Measurements from ENCODE around the gene SNED1.

Gene SNED1

GRCh38 chr2:240988146-240988545 lies 10.3 kb upstream of the SNED1 start:
- Histone ChIP-seq H3K4me3 (no peak overlapping the region), H3K36me3 (ENCODE audit: insufficient read depth, low read length) (no peaks in the 10 kb centered on the region), H3K27ac (peak overlapping the region; percentile 87), H3K9ac (ENCODE audit: insufficient read length) (no peak overlapping the region), H3K9me3 (ENCODE audit: low read depth, low read length) (no peaks in the 10 kb centered on the region)
- DNase-seq (ENCODE audit: low read depth, low spot score) = no peak
- TF ChIP-seq POLR2AphosphoS5 (IDR thresholded peaks at IDR 0.05; ENCODE audit: borderline replicate concordance, low read depth, low read length) = no peak
- TF ChIP-seq FOXP2 (optimal IDR thresholded peaks at IDR 0.05; ENCODE audit: control extremely low read depth, extremely low read length, insufficient read depth) = no peak
- TF ChIP-seq EZH2 (IDR thresholded peaks at IDR 0.05) = no peak

GRCh38 chr2:240988571-240989271 lies 9.7 kb upstream of the SNED1 start:
- H3K4me3 ChIP-seq = no peak overlapping the region
- no peaks in the 10 kb centered on the region for H3K36me3 ChIP-seq (ENCODE audit: insufficient read depth, low read length)
- no peaks in the 10 kb centered on the region for H3K9me3 ChIP-seq (ENCODE audit: low read depth, low read length)
- DNase-seq (ENCODE audit: low read depth, low spot score) = no peak
- no peak overlapping the region for H3K27ac ChIP-seq
- TF ChIP-seq EZH2 (IDR thresholded peaks at IDR 0.05) = no peak
- no peak for TF ChIP-seq FOXP2 (optimal IDR thresholded peaks at IDR 0.05; ENCODE audit: control extremely low read depth, extremely low read length, insufficient read depth)
- no peak for TF ChIP-seq POLR2AphosphoS5 (IDR thresholded peaks at IDR 0.05; ENCODE audit: borderline replicate concordance, low read depth, low read length)
- no peak overlapping the region for H3K9ac ChIP-seq (ENCODE audit: insufficient read length)

GRCh38 chr2:240989451-240990265 lies 8.8 kb upstream of the SNED1 start:
- Histone ChIP-seq H3K36me3 (ENCODE audit: insufficient read depth, low read length) (no peaks in the 10 kb centered on the region), H3K9ac (ENCODE audit: insufficient read length) (no peak overlapping the region), H3K4me3 (no peak overlapping the region), H3K27ac (no peak overlapping the region), H3K9me3 (ENCODE audit: low read depth, low read length) (no peaks in the 10 kb centered on the region)
- DNase-seq (ENCODE audit: low read depth, low spot score) = no peak
- no peak for TF ChIP-seq POLR2AphosphoS5 (IDR thresholded peaks at IDR 0.05; ENCODE audit: borderline replicate concordance, low read depth, low read length)
- no peak for TF ChIP-seq EZH2 (IDR thresholded peaks at IDR 0.05)
- TF ChIP-seq FOXP2 (optimal IDR thresholded peaks at IDR 0.05; ENCODE audit: control extremely low read depth, extremely low read length, insufficient read depth) = no peak

GRCh38 chr2:240990266-240990529 lies 8.2 kb upstream of the SNED1 start:
- Histone ChIP-seq H3K4me3 (no peak overlapping the region), H3K9me3 (ENCODE audit: low read depth, low read length) (no peaks in the 10 kb centered on the region), H3K9ac (ENCODE audit: insufficient read length) (no peak overlapping the region), H3K36me3 (ENCODE audit: insufficient read depth, low read length) (no peaks in the 10 kb centered on the region), H3K27ac (no peak overlapping the region)
- DNase-seq (ENCODE audit: low read depth, low spot score) = no peak
- TF ChIP-seq EZH2 (IDR thresholded peaks at IDR 0.05) = no peak
- TF ChIP-seq POLR2AphosphoS5 (IDR thresholded peaks at IDR 0.05; ENCODE audit: borderline replicate concordance, low read depth, low read length) = no peak
- no peak for TF ChIP-seq FOXP2 (optimal IDR thresholded peaks at IDR 0.05; ENCODE audit: control extremely low read depth, extremely low read length, insufficient read depth)

- Histone ChIP-seq H3K27ac (no peak overlapping the region), H3K9me3 (ENCODE audit: low read depth, low read length) (no peaks in the 10 kb centered on the region), H3K9ac (ENCODE audit: insufficient read length) (no peak overlapping the region), H3K36me3 (ENCODE audit: insufficient read depth, low read length) (no peaks in the 10 kb centered on the region), H3K4me3 (no peak overlapping the region)
- no peak for TF ChIP-seq EZH2 (IDR thresholded peaks at IDR 0.05)
- TF ChIP-seq FOXP2 (optimal IDR thresholded peaks at IDR 0.05; ENCODE audit: control extremely low read depth, extremely low read length, insufficient read depth) = no peak
- TF ChIP-seq POLR2AphosphoS5 (IDR thresholded peaks at IDR 0.05; ENCODE audit: borderline replicate concordance, low read depth, low read length) = no peak
- no peak for DNase-seq (ENCODE audit: low read depth, low spot score)
Observed at GRCh38 chr2:240990726-240991377, 7.6 kb upstream of the SNED1 start.

GRCh38 chr2:240991378-240992263 lies 6.8 kb upstream of the SNED1 start:
- Histone ChIP-seq H3K27ac (no peak overlapping the region), H3K4me3 (no peak overlapping the region), H3K36me3 (ENCODE audit: insufficient read depth, low read length) (no peaks in the 10 kb centered on the region), H3K9ac (ENCODE audit: insufficient read length) (no peak overlapping the region), H3K9me3 (ENCODE audit: low read depth, low read length) (no peaks in the 10 kb centered on the region)
- TF ChIP-seq EZH2 (IDR thresholded peaks at IDR 0.05) (no peak), FOXP2 (optimal IDR thresholded peaks at IDR 0.05; ENCODE audit: control extremely low read depth, extremely low read length, insufficient read depth) (no peak), POLR2AphosphoS5 (IDR thresholded peaks at IDR 0.05; ENCODE audit: borderline replicate concordance, low read depth, low read length) (no peak)
- DNase-seq (ENCODE audit: low read depth, low spot score) = no peak

GRCh38 chr2:240992572-240993291 lies 5.7 kb upstream of the SNED1 start:
- H3K27ac ChIP-seq = no peak overlapping the region
- TF ChIP-seq EZH2 (IDR thresholded peaks at IDR 0.05) (no peak), POLR2AphosphoS5 (IDR thresholded peaks at IDR 0.05; ENCODE audit: borderline replicate concordance, low read depth, low read length) (no peak)
- H3K9ac ChIP-seq (ENCODE audit: insufficient read length) = no peak overlapping the region
- DNase-seq (ENCODE audit: low read depth, low spot score) = no peak
- no peak overlapping the region for H3K4me3 ChIP-seq
- H3K36me3 ChIP-seq (ENCODE audit: insufficient read depth, low read length) = no peaks in the 10 kb centered on the region
- no peaks in the 10 kb centered on the region for H3K9me3 ChIP-seq (ENCODE audit: low read depth, low read length)
